Esophagus muscularis mucosa (tissue), 4 donors: ENCODE data around the gene ZNF786. TPM values are rescaled to one million over a fixed set of nuclear protein-coding genes. Genes with fewer than 3 reads are reported as not detected.

Experiments
- DNase-seq: peaks from one replicate; pipeline ENCODE4 v3.0.0-alpha.2; 2017; ENCODE audit errors: extremely low spot score
- H3K27ac ChIP-seq, 4 donors: fragments of 200-600 bp; sonication (generic); replicated peaks in 1 of 4; 1 replicate in 3 of 4; 2 replicates in 1 of 4; pipeline ENCODE4 v1.5.1; 2016 to 2019; ENCODE audit warnings: mild to moderate bottlenecking in 1 of 4
- H3K27me3 ChIP-seq, 4 donors: fragments of 200-600 bp; sonication (generic); one replicate each; pipeline versions ENCODE4 v1.5.1 to v1.6.0; 2016 to 2019
- H3K36me3 ChIP-seq, 4 donors: fragments of 200-600 bp; sonication (generic); one replicate each; pipeline ENCODE4 v1.5.1; 2016 to 2019
- H3K4me1 ChIP-seq, 4 donors: fragments of 200-600 bp; sonication (generic); one replicate each; pipeline ENCODE4 v1.5.1; 2016 to 2019
- H3K4me3 ChIP-seq, 4 donors: fragments of 200-600 bp; sonication (generic); 1 replicate in 2 of 4; 2 replicates in 2 of 4; pipeline ENCODE4 v1.5.1; 2016 to 2019; ENCODE audit warnings: mild to moderate bottlenecking in 4 of 4, moderate library complexity in 1 of 4
- H3K9me3 ChIP-seq, 4 donors: fragments of 200-600 bp; sonication (generic); 1 replicate in 3 of 4; 2 replicates in 1 of 4; pipeline ENCODE4 v1.5.1; 2016 to 2019
- EP300 ChIP-seq: sonication (generic); formaldehyde crosslinking; IDR thresholded peaks from one replicate; pipeline ENCODE4 v1.6.1; 2017; ENCODE audit warnings: antibody characterized with exemption
- POLR2A ChIP-seq: fragments of 450-650 bp; IDR thresholded peaks from one replicate; pipeline ENCODE4 v1.6.1; 2017; ENCODE audit warnings: antibody characterized with exemption, moderate library complexity, mild to moderate bottlenecking, low read depth
- POLR2AphosphoS5 ChIP-seq, 2 donors: sonication (generic); formaldehyde crosslinking; IDR thresholded peaks; one replicate each; pipeline ENCODE4 v1.6.1; 2017; ENCODE audit warnings: antibody characterized with exemption in 2 of 2
- WGBS: methylation state at CpG from one replicate; pipeline ENCODE4 v1.1.5; 2018; 5-methylcytosine and 5-hydroxymethylcytosine counted together
- intact Hi-C: fragments of 100-400 bp; cut with DNase I; formaldehyde crosslinking; loops from one replicate; pipeline ENCODE4 v1.15.1; 2023
- total RNA-seq, 4 donors: library from RNA; depleted of rRNA; stranded (reverse); fragments of >200 nt; gene quantifications; one replicate each; pipeline versions ENCODE4 v1.1.0 to v1.2.1, GENCODE V29; 2016
- TF ChIP-seq, protein P1 (sequence below), 3 experiments: fragments of 200-600 bp in 2 of 3; fragments of 450-650 bp in 1 of 3; sonication (generic) in 2 of 3; IDR thresholded peaks; one replicate each; pipeline ENCODE4 v1.5.1; 2017 to 2019; ENCODE audit warnings: antibody characterized with exemption in 3 of 3, mild to moderate bottlenecking in 2 of 3, moderate library complexity in 1 of 3

The ZNF786 gene
- total RNA-seq, 4 donors from 2014 or later = 4.5 to 10.7 (median 5.6) TPM

DNA sequence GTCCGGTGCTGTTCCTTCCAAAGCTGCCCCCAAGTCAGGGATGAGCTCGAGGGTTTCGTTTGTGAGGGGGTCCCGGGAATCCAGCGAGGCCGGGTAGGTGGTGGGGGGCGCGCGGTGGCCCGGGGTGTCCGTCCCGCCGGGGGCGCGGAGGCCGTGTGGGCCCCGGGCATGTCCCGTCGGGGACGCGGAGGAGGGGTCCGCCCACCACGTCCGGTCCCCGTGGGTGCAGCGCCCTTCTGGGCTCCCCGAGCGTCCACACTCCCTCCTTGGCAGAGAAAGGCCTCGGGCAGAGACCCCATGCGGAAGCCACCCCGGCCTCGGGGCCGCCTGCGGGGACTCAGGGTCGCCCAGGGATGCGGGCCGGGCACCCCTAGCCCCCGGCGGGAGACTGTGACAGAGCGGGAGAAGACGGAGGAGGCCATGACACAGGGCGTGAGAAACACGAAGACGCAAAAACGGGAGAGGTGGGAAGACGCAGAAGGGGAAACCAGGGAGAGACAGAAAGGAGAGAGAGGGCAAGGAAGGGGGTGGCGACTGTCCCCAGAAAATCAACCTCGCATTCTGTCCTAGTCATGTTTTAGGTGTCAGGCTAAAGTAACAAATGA, 36.2 kb upstream of the ZNF786 start:
- peaks cover 15 to 21% (median 19%) of the 10 kb centered on the region in 4 donors for H3K4me1 ChIP-seq
- DNase-seq = no peak
- intact Hi-C loops = loop anchor here (1.0 to 5.0 kb wide), 4 partner anchors 20 to 646 kb away; partner anchors contain the start of genes ZNF398, ZNF467 and ZNF786
- H3K27ac ChIP-seq = peak overlapping the region; percentile 93 to 98 (median 98)
- TF ChIP-seq, protein P1, sequence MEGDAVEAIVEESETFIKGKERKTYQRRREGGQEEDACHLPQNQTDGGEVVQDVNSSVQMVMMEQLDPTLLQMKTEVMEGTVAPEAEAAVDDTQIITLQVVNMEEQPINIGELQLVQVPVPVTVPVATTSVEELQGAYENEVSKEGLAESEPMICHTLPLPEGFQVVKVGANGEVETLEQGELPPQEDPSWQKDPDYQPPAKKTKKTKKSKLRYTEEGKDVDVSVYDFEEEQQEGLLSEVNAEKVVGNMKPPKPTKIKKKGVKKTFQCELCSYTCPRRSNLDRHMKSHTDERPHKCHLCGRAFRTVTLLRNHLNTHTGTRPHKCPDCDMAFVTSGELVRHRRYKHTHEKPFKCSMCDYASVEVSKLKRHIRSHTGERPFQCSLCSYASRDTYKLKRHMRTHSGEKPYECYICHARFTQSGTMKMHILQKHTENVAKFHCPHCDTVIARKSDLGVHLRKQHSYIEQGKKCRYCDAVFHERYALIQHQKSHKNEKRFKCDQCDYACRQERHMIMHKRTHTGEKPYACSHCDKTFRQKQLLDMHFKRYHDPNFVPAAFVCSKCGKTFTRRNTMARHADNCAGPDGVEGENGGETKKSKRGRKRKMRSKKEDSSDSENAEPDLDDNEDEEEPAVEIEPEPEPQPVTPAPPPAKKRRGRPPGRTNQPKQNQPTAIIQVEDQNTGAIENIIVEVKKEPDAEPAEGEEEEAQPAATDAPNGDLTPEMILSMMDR (IDR thresholded peaks at IDR 0.05) = no peak
- TF ChIP-seq POLR2A (no peak), POLR2AphosphoS5 (IDR thresholded peaks at IDR 0.05) (no peak), EP300 (no peak)
- no peaks in the 10 kb centered on the region for H3K9me3 ChIP-seq
- H3K36me3 ChIP-seq = peaks cover 0 to 22% (median 11%) of the 10 kb centered on the region in 4 donors
- under 1% methylated on average over 26 of the region's 48 CpGs for WGBS
- no peaks in the 10 kb centered on the region for H3K27me3 ChIP-seq
- H3K4me3 ChIP-seq = peak overlapping the region; percentile 79 to 87 (median 82)

- intact Hi-C loops = loop anchor here (1.0 to 5.0 kb wide), 4 partner anchors 21 to 646 kb away; partner anchors contain the start of genes ZNF398, ZNF467 and ZNF786
- Histone ChIP-seq H3K27me3 (no peaks in the 10 kb centered on the region), H3K36me3 (peaks cover 0 to 16% (median 6%) of the 10 kb centered on the region in 4 donors), H3K4me3 (peak within 1 kb of the TSS; percentile 79 to 87 (median 82)), H3K9me3 (no peaks in the 10 kb centered on the region), H3K4me1 (peaks cover 15 to 21% (median 19%) of the 10 kb centered on the region in 4 donors), H3K27ac (peak within 1 kb of the TSS; percentile 93 to 98 (median 98))
- under 1% methylated on average over 37 of the region's 72 CpGs for WGBS
- DNase-seq = peak; percentile 96
- peak; percentile 93 to 97 for TF ChIP-seq POLR2AphosphoS5 (IDR thresholded peaks at IDR 0.05)
- peak; percentile 89 for TF ChIP-seq POLR2A
- TF ChIP-seq, protein P1 (IDR thresholded peaks at IDR 0.05) = peak in 2 of 3 experiments; percentile 93 to 95
- no peak for TF ChIP-seq EP300
Measured at GRCh38 chr7:149125863-149126661, 35.5 kb upstream of the ZNF786 start, which contains the start of gene ZNF425. Gene ZNF425 (minus strand): TSS chr7:149126324. CDS start chr7:149126213, 111 bp downstream.

DNA sequence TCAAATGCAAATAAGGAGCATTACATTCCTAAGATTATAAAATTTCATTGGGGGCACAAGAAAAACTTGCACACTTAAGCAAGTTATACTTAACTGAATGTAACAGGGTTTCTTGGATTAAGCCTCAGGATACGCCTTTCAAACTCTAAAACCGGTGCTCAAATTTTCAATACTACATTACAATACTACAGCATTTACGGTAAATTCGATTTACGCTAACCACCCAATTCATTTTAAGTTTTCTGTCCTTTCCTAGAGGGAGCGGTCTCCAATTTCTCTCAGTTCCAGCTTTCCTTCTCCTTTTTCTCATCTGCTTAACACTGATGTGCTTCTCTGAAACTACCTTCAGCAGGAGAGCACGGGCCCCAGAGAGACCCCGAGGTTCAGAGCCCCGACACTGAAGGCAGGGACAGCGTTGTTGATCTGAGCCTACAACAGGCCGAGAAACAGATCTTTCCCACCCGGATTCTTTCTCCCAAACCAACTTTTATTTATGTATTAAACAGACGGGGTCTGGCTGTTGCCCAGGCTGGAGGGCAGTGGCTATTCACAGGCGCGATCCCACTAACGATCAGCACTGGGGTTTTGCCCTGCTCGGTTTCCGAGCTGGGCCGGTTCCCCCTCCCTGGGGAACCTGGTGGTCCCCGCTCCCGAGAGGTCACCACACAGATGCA, 34.8 kb upstream of the ZNF786 start:
- no peak for DNase-seq
- H3K9me3 ChIP-seq = no peaks in the 10 kb centered on the region
- peaks cover 15 to 21% (median 19%) of the 10 kb centered on the region in 4 donors for H3K4me1 ChIP-seq
- H3K36me3 ChIP-seq = peaks cover 0 to 9% (median 2%) of the 10 kb centered on the region in 4 donors
- 2% methylated on average over 21 of the region's 21 CpGs for WGBS
- no peaks in the 10 kb centered on the region for H3K27me3 ChIP-seq
- H3K27ac ChIP-seq = peak overlapping the region; percentile 93 to 98 (median 98)
- no peak for TF ChIP-seq EP300
- TF ChIP-seq, protein P1 (IDR thresholded peaks at IDR 0.05) = no peak
- intact Hi-C loops = loop anchor here (5.0 kb wide), 1 partner anchor 647 kb away; the partner anchor contains the start of gene ZNF467
- peak overlapping the region; percentile 79 to 87 (median 82) for H3K4me3 ChIP-seq

DNA sequence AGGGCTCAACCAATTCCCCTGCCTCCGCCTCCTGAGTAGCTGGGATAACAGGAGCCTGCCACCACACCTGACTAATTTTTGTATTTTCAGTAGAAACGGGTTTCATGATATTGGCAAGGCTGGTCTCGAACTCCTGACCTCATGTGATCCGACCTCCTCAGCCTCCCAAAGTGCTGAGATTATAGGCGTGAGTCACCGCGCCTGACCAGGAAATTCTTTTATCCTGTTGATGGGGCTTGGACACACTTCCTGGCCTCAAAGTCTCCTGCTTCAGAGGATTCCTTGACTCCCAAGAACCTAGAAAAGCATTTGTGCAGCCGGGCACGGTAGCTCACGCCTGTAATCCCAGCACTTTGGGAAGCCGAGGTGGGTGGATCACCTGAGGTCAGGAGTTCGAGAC, 19.5 kb upstream of the ZNF786 start:
- no peak for DNase-seq
- whole genome bisulfite sequencing = 96% methylated on average over 12 of the region's 12 CpGs
- intact Hi-C loops = no loop called here

More for the DNA sequence above, 19.5 kb upstream of the ZNF786 start:
- Histone ChIP-seq H3K27ac (no peak overlapping the region), H3K4me3 (no peak overlapping the region), H3K9me3 (no peaks in the 10 kb centered on the region), H3K4me1 (no peaks in the 10 kb centered on the region), H3K36me3 (peaks cover 0 to 17% (median 5%) of the 10 kb centered on the region in 4 donors), H3K27me3 (no peaks in the 10 kb centered on the region)
- TF ChIP-seq EP300 (no peak), POLR2AphosphoS5 (IDR thresholded peaks at IDR 0.05) (no peak), POLR2A (no peak)
- TF ChIP-seq, protein P1 (IDR thresholded peaks at IDR 0.05) = no peak
